Stimulated activated CD4-positive, alpha-beta T cell treated with anti-CD3 and anti-CD28 coated beads, TNF-alpha, amount 100 ng/mL, for 4 hours (primary cell): ENCODE measurements around the gene PTF1A.
"Not testable (repeated sequence)": the region's sequence is repeated elsewhere in the genome, so short reads cannot be mapped to it uniquely, and the experiment has no call there.

Experiments
- DNase-seq, 3 experiments: peaks; one replicate each; pipeline ENCODE4 v3.0.0-alpha.2; 2020; ENCODE audit warnings: low read depth in 3 of 3

PTF1A gene

GRCh38 chr10:23203369-23204325 is 11.5 kb downstream of the PTF1A start:
- no peak for DNase-seq

DNA sequence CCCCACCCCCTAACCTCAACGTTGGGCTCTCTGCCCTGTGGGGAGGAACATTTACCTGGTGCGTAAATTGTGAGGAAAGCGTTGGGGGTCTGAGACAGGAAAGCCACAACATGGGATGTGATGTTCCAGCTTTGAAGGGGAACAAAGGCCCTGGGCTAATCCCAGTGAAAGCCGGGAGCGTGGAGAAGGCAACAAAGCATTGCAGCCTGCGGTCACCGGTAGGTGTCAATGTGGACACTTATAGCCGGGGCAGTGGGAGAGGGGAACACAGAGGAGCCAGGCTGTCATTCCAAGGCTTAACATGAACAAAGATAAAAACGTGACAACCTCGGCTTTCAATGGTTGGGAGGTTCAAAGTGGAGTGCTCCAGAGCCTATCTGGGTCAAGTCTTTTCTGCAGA is 12.7 kb downstream of the PTF1A start:
- DNase-seq: no peak

DNA sequence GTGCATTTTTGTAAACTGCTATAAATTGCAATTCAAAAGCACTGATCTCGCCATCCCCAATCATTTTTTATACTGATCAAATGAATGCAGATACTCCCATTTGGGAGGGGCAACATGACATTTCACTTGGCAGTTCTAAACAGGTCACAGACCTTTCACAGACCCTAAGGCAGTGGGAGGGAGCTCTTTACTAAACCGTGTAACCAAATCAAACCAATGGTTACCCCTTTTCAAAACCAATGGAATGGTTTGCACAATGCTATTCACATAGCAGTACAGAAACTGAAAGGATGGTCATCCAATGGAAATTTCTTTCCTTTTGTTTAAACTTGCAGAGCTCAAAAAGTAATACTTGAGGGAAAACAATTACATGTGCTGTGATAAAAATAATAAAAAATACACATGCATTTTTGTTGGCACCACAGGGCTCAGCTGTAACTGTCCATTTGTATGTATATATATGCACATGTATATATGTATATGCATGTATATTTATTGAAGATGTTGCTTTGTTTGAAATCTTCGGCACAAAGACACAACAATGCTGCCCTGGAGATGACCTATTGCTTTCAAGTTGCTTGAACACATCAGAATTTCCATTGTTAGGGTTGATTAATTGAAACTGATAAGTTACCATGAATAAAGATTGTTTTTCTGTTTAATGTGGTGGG is 14.0 kb downstream of the PTF1A start:
- DNase-seq: no peak

GRCh38 chr10:23217471-23217870 is 25.4 kb downstream of the PTF1A start:
- no peak for DNase-seq

- DNase-seq: no peak
Observed at GRCh38 chr10:23230582-23230981, 38.5 kb downstream of the PTF1A start.

DNA sequence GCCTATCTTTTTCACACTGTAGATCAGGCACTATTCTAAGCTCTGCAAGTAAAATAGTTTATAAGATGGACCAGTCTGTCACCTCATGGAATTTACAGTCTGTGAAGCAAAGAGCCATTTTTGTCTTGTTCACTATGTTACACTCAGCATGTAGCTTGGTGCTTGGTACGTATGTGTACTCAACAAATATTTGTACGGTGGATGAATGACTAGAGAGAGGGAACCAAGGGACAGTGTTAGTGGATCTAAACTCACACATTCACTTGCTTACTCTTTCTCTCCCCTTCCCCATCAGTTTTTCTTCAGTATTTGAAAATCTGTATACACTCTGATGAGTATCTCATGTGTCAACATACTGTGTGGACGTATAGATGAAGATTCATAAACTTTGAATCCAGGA is 45.9 kb downstream of the PTF1A start:
- no peak for DNase-seq

DNA sequence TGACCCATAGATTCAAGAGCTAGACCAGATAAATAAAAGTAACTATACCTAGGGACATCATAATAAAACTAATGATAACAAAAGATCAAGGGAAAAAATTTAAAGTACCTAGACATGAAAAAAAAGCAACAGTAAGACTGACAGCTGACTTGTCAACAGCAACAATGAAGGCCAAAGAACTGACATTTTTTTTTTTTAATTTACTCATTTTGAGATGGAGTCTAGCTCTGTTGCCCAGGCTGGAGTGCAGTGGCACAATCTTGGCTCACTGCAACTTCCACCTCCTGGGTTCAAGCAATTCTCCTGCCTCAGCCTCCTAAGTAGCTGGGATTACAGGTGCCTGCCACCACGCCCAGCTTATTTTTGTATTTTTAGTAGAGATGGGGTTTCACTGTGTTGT is 49.7 kb downstream of the PTF1A start:
- not testable (repeated sequence) for DNase-seq
